IMR-90 (cell line): ENCODE results near the gene CDKAL1. TPM values are rescaled to one million over a fixed set of nuclear protein-coding genes. Genes with fewer than 3 reads are reported as not detected.

ENCODE experiments used
- ATAC-seq: fragments of 200-7000 bp; cut with Tn5 transposase; 2 replicates; pipeline ENCODE4 v1.9.1; 2020; ENCODE audit warnings: low read depth, mild to moderate bottlenecking, moderate library complexity
- BruUV-seq: library from RNA; stranded (reverse); fragments of 400-500 nt; replicated peaks from 2 replicates; lab custom pipeline; 2021; lab: Mats Ljungman, UMichigan
- CTCF ChIA-PET: fragments of 300-600 bp; formaldehyde crosslinking; extraction: SDS; loops from one replicate; lab custom pipeline; 2021; ENCODE audit warnings: antibody characterized with exemption; lab: Yijun Ruan, JAX
- POLR2A ChIA-PET: fragments of 300-600 bp; sonication (Branson Sonifier 250); formaldehyde crosslinking; loops from one replicate; lab custom pipeline; 2022; ENCODE audit warnings: antibody characterized with exemption; ENCODE audit not compliant: unreplicated experiment; lab: Charles Lee
- DNase-seq: peaks from one replicate; pipeline ENCODE4 v3.0.0; 2013
- H2AFZ ChIP-seq: replicated peaks from 2 replicates; pipeline ENCODE3; 2013; ENCODE audit warnings: low read length, mild to moderate bottlenecking; ENCODE audit not compliant: poor library complexity
- H2AK5ac ChIP-seq: 2 replicates; pipeline ENCODE4 v1.6.1; 2013; ENCODE audit warnings: low read depth, low read length, inconsistent platforms
- H2AK9ac ChIP-seq: replicated peaks from 2 replicates; pipeline ENCODE3; 2013; ENCODE audit warnings: mild to moderate bottlenecking, low read depth, low read length, moderate library complexity; ENCODE audit not compliant: poor library complexity
- H2BK120ac ChIP-seq: 2 replicates; pipeline ENCODE4 v1.6.1; 2013; ENCODE audit warnings: low read depth, low read length, inconsistent platforms
- H2BK15ac ChIP-seq: 3 replicates; pipeline ENCODE4 v1.6.1; 2013; ENCODE audit warnings: low read depth, low read length, inconsistent platforms
- H2BK20ac ChIP-seq: 2 replicates; pipeline ENCODE4 v1.6.1; 2013; ENCODE audit warnings: low read depth, mild to moderate bottlenecking, inconsistent platforms, low read length, moderate library complexity
- H2BK5ac ChIP-seq: 2 replicates; pipeline ENCODE4 v1.6.1; 2013; ENCODE audit warnings: mild to moderate bottlenecking, low read depth, low read length, inconsistent platforms; ENCODE audit not compliant: poor library complexity, severe bottlenecking
- H3K14ac ChIP-seq: replicated peaks from 2 replicates; pipeline ENCODE4 v1.6.1; 2013; ENCODE audit warnings: low read depth, low read length, inconsistent platforms
- H3K18ac ChIP-seq: 2 replicates; pipeline ENCODE4 v1.6.1; 2013; ENCODE audit warnings: low read depth, low read length, control low read depth
- H3K23ac ChIP-seq: 2 replicates; pipeline ENCODE4 v1.6.1; 2013; ENCODE audit warnings: low read depth, low read length, inconsistent platforms
- H3K27ac ChIP-seq: 2 replicates; pipeline ENCODE4 v1.5.1; 2013; ENCODE audit warnings: mild to moderate bottlenecking, control low read depth, low read length; ENCODE audit not compliant: insufficient read depth
- H3K27me3 ChIP-seq: 2 replicates; pipeline ENCODE4 v1.6.1; 2013; ENCODE audit warnings: low read length; ENCODE audit not compliant: control insufficient read depth, insufficient read depth
- H3K36me3 ChIP-seq: 2 replicates; pipeline ENCODE4 v1.6.1; 2013; ENCODE audit warnings: low read length, mixed read lengths; ENCODE audit not compliant: control insufficient read depth, insufficient read depth
- H3K4ac ChIP-seq: 2 replicates; pipeline ENCODE4 v1.6.1; 2013; ENCODE audit warnings: low read depth, low read length, inconsistent platforms
- H3K4me1 ChIP-seq: 2 replicates; pipeline ENCODE4 v1.6.1; 2013; ENCODE audit warnings: low read length, mixed read lengths; ENCODE audit not compliant: control insufficient read depth, insufficient read depth
- H3K4me2 ChIP-seq: 2 replicates; pipeline ENCODE4 v1.6.1; 2013; ENCODE audit warnings: low read depth, mild to moderate bottlenecking, control low read depth, low read length, moderate library complexity
- H3K4me3 ChIP-seq: 2 replicates; pipeline ENCODE4 v1.5.1; 2013; ENCODE audit warnings: low read depth, mild to moderate bottlenecking, control low read depth, low read length, moderate library complexity; ENCODE audit not compliant: insufficient read depth
- H3K56ac ChIP-seq: 2 replicates; pipeline ENCODE4 v1.6.1; 2013; ENCODE audit warnings: low read length, inconsistent platforms; ENCODE audit not compliant: insufficient read depth; ENCODE audit errors: extremely low read depth
- H3K79me1 ChIP-seq, 2 experiments: 2 replicates each; pipeline ENCODE4 v1.6.1; 2013; ENCODE audit warnings: low read length in 2 of 2, inconsistent platforms in 1 of 2, low read depth in 1 of 2
- H3K9ac ChIP-seq: 2 replicates; pipeline ENCODE4 v1.6.1; 2013; ENCODE audit warnings: low read depth, low read length, control low read depth
- H3K9me1 ChIP-seq: 2 replicates; pipeline ENCODE4 v1.6.1; 2013; ENCODE audit warnings: low read length, inconsistent platforms; ENCODE audit not compliant: insufficient read depth
- H3K9me3 ChIP-seq: 2 replicates; pipeline ENCODE4 v1.6.1; 2013; ENCODE audit warnings: low read length; ENCODE audit not compliant: control insufficient read depth, insufficient read depth
- H4K20me1 ChIP-seq: 2 replicates; pipeline ENCODE4 v1.6.1; 2013; ENCODE audit warnings: low read length, inconsistent platforms; ENCODE audit not compliant: insufficient read depth
- H4K5ac ChIP-seq: 2 replicates; pipeline ENCODE4 v1.6.1; 2013; ENCODE audit warnings: mild to moderate bottlenecking, low read depth, low read length, control low read depth
- H4K8ac ChIP-seq, 2 experiments: 2 replicates each; pipeline ENCODE4 v1.6.1; 2013; ENCODE audit warnings: low read depth in 2 of 2, low read length in 2 of 2, control low read depth in 1 of 2, inconsistent platforms in 1 of 2
- H4K91ac ChIP-seq: 2 replicates; pipeline ENCODE4 v1.6.1; 2013; ENCODE audit warnings: low read depth, low read length, inconsistent platforms; ENCODE audit not compliant: insufficient read depth
- BHLHE40 ChIP-seq: fragments of 150-350 bp; IDR thresholded peaks from 2 replicates; pipeline ENCODE4 v1.6.1; 2016; ENCODE audit warnings: mild to moderate bottlenecking, low read depth, low read length
- CEBPB ChIP-seq: IDR thresholded peaks from 2 replicates; pipeline ENCODE4 v1.6.1; 2012; ENCODE audit warnings: low read depth, low read length, improper control_type of control experiment
- CHD1 ChIP-seq: IDR thresholded peaks from 2 replicates; pipeline ENCODE4 v1.6.1; 2012; ENCODE audit warnings: low read depth, low read length, improper control_type of control experiment
- FOS ChIP-seq: fragments of 150-350 bp; IDR thresholded peaks from 2 replicates; pipeline ENCODE4 v1.6.1; 2016; ENCODE audit warnings: low read depth, low read length
- MAFK ChIP-seq: IDR thresholded peaks from 2 replicates; pipeline ENCODE4 v1.6.1; 2012; ENCODE audit warnings: low read depth, low read length, improper control_type of control experiment
- MAZ ChIP-seq: IDR thresholded peaks from 2 replicates; pipeline ENCODE4 v1.6.1; 2012; ENCODE audit warnings: low read depth, mild to moderate bottlenecking, low read length, improper control_type of control experiment, moderate library complexity, borderline replicate concordance
- NFE2L2 ChIP-seq: fragments of 150-350 bp; IDR thresholded peaks from 2 replicates; pipeline ENCODE4 v1.6.1; 2016; ENCODE audit warnings: low read depth, mild to moderate bottlenecking, low read length
- POLR2A ChIP-seq: IDR thresholded peaks from 2 replicates; pipeline ENCODE4 v1.6.1; 2012; ENCODE audit warnings: mild to moderate bottlenecking, low read depth, low read length
- RAD21 ChIP-seq: IDR thresholded peaks from 2 replicates; pipeline ENCODE4 v1.6.1; 2012; ENCODE audit warnings: low read length, improper control_type of control experiment
- RCOR1 ChIP-seq: IDR thresholded peaks from 2 replicates; pipeline ENCODE4 v1.6.1; 2012; ENCODE audit warnings: mild to moderate bottlenecking, low read length, improper control_type of control experiment; ENCODE audit not compliant: insufficient replicate concordance
- SMC3 ChIP-seq: fragments of 150-350 bp; IDR thresholded peaks from 2 replicates; pipeline ENCODE4 v1.6.1; 2016; ENCODE audit warnings: low read depth, mild to moderate bottlenecking, antibody characterized with exemption, low read length, moderate library complexity
- WGBS, 2 experiments: methylation state at CpG; one replicate each; pipeline versions ENCODE4 v1.1.5 to v1.1.7; 2013; ENCODE audit warnings: missing lambda C conversion rate in 2 of 2; ENCODE audit not compliant: insufficient read length in 1 of 2; ENCODE audit errors: extremely low coverage in 2 of 2; 5-methylcytosine and 5-hydroxymethylcytosine counted together
- dilution Hi-C: fragments of 300-500 bp; cut with HindIII; formaldehyde crosslinking; loops from one replicate; pipeline ENCODE4 v1.14.3; 2018; ENCODE audit warnings: low sequenced_read_pairs; ENCODE audit not compliant: unreplicated experiment
- in situ Hi-C: fragments of 300-500 bp; cut with MboI; formaldehyde crosslinking; loops from 3 replicates; pipeline ENCODE4 v1.14.3; 2019; ENCODE audit warnings: low sequenced_read_pairs, inconsistent platforms, mixed read lengths
- intact Hi-C: fragments of 100-400 bp; cut with micrococcal nuclease; formaldehyde crosslinking; loops from 2 replicates; pipeline ENCODE4 v1.10.0; 2022
- polyA plus RNA-seq, 3 experiments: library from polyadenylated mRNA; depleted of rRNA; stranded (reverse); fragments of >200 nt; gene quantifications; 2 replicates each; pipeline ENCODE4 v1.2.3, GENCODE V29; 2012; ENCODE audit warnings: low replicate concordance in 1 of 3
- total RNA-seq: library from RNA; depleted of rRNA; stranded (reverse); fragments of >200 nt; gene quantifications from 2 replicates; pipeline ENCODE4 v1.2.3, GENCODE V29; 2012
- TF ChIP-seq, protein P1 (sequence below): fragments of 150-350 bp; IDR thresholded peaks from 2 replicates; pipeline ENCODE4 v1.6.1; 2016; ENCODE audit warnings: low read depth, mild to moderate bottlenecking, low read length, moderate library complexity, borderline replicate concordance

CDKAL1 gene
- total and polyA plus RNA-seq, 2 of the 4 experiments (the other 2 are of a cell fraction), result 3.7 to 13.1 TPM

GRCh38 chr6:21150667-21151066 is 616.4 kb downstream of the CDKAL1 start:
- POLR2A ChIA-PET, result no interaction called here
- no peak overlapping the region for H3K23ac ChIP-seq
- H3K27ac ChIP-seq, result no peak overlapping the region
- no peak overlapping the region for H3K4ac ChIP-seq
- TF ChIP-seq FOS, result no peak
- TF ChIP-seq POLR2A, result no peak
- no peak for TF ChIP-seq MAZ
- TF ChIP-seq BHLHE40, result no peak
- TF ChIP-seq RAD21, result no peak
- no peak for TF ChIP-seq RCOR1
- TF ChIP-seq NFE2L2, result no peak
- TF ChIP-seq CHD1, result no peak
- TF ChIP-seq CEBPB, result no peak
- no peak for TF ChIP-seq SMC3
- TF ChIP-seq, protein P1, sequence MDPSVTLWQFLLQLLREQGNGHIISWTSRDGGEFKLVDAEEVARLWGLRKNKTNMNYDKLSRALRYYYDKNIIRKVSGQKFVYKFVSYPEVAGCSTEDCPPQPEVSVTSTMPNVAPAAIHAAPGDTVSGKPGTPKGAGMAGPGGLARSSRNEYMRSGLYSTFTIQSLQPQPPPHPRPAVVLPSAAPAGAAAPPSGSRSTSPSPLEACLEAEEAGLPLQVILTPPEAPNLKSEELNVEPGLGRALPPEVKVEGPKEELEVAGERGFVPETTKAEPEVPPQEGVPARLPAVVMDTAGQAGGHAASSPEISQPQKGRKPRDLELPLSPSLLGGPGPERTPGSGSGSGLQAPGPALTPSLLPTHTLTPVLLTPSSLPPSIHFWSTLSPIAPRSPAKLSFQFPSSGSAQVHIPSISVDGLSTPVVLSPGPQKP, result no peak
- TF ChIP-seq MAFK, result no peak
- dilution Hi-C loops (no loop called here), in situ Hi-C loops (no loop called here), intact Hi-C loops (no loop called here)
- WGBS, 2 experiments, result 83% methylated on average over 1 of the region's 1 CpG; no CpG with 5 or more reads in 1 of the 2 experiments
- no peak overlapping the region for H4K5ac ChIP-seq
- no peak overlapping the region for H3K4me2 ChIP-seq
- no peaks in the 10 kb centered on the region for H3K9me3 ChIP-seq
- H2AK5ac ChIP-seq, result no peak overlapping the region
- no peaks in the 10 kb centered on the region for H3K9me1 ChIP-seq
- no peak overlapping the region for H2BK120ac ChIP-seq
- H3K27me3 ChIP-seq, result no peaks in the 10 kb centered on the region
- no peak overlapping the region for H3K4me3 ChIP-seq
- H4K20me1 ChIP-seq, result no peaks in the 10 kb centered on the region
- no peak overlapping the region for H2BK5ac ChIP-seq
- no peak overlapping the region for H3K18ac ChIP-seq
- H2BK20ac ChIP-seq, result no peak overlapping the region
- no peak overlapping the region for H3K14ac ChIP-seq
- H3K9ac ChIP-seq, result no peak overlapping the region
- no peak overlapping the region for H4K8ac ChIP-seq
- no peaks in the 10 kb centered on the region; the same call in 1 of the 2 replicates for H3K36me3 ChIP-seq
- BruUV-seq, result no TSS peak
- H3K4me1 ChIP-seq, result no peaks in the 10 kb centered on the region
- H4K91ac ChIP-seq, result no peak overlapping the region
- CTCF ChIA-PET, result no interaction called here
- no peak overlapping the region for H2BK15ac ChIP-seq
- DNase-seq (no peak), ATAC-seq (no peak)
- H2AFZ ChIP-seq, result no peak overlapping the region
- no peak overlapping the region for H3K56ac ChIP-seq
- H3K79me1 ChIP-seq, result no peaks in the 10 kb centered on the region
- no peak overlapping the region for H2AK9ac ChIP-seq
